GM12878 (cell line): ENCODE measurements around the gene KIF26A. TPM values are rescaled to one million over a fixed set of nuclear protein-coding genes. Genes with fewer than 3 reads are reported as not detected.

Experiments used
- ATAC-seq: fragments of 200-7000 bp; cut with Tn5 transposase; 3 replicates; pipeline ENCODE4 v1.9.1; 2020; ENCODE audit warnings: mild to moderate bottlenecking, moderate library complexity
- BruUV-seq: library from RNA; stranded (reverse); fragments of 400-500 nt; replicated peaks from 2 replicates; lab custom pipeline; 2021; lab: Mats Ljungman, UMichigan
- CTCF ChIA-PET: fragments of 300-600 bp; sonication (Branson Sonifier 250); formaldehyde crosslinking; extraction: SDS; loops from one replicate; lab custom pipeline; 2021; ENCODE audit warnings: inconsistent platforms; lab: Yijun Ruan, JAX
- POLR2A ChIA-PET: fragments of 350-600 bp; formaldehyde crosslinking; extraction: SDS; loops from one replicate; lab custom pipeline; 2021; ENCODE audit warnings: inconsistent platforms; lab: Charles Lee
- RAD21 ChIA-PET: fragments of 300-600 bp; sonication (Branson Sonifier 250); formaldehyde crosslinking; loops from one replicate; lab custom pipeline; 2023; ENCODE audit warnings: antibody characterized with exemption; ENCODE audit not compliant: unreplicated experiment; lab: Charles Lee
- SMC1A ChIA-PET: fragments of 300-600 bp; sonication (Branson Sonifier 250); formaldehyde crosslinking; loops from one replicate; lab custom pipeline; 2023; ENCODE audit not compliant: unreplicated experiment, uncharacterized antibody; lab: Charles Lee
- DNase-seq: peaks from one replicate; pipeline ENCODE4 v3.0.0-alpha.2; 2011; ENCODE audit warnings: low read depth, low spot score
- FAIRE-seq: peaks from 3 replicates; lab custom pipeline; 2011; peaks lifted over from hg19 to GRCh38; lab: Jason Lieb, UNC
- H2AFZ ChIP-seq: 2 replicates; pipeline ENCODE4 v1.6.0; 2011; ENCODE audit warnings: low read depth, low read length, control low read depth; ENCODE audit not compliant: control insufficient read depth
- H3K27ac ChIP-seq: 2 replicates; pipeline ENCODE4 v1.5.1; 2011; ENCODE audit warnings: control low read depth; ENCODE audit not compliant: control insufficient read depth, insufficient read depth
- H3K27me3 ChIP-seq, 2 experiments: replicated peaks in 1 of 2; 2 replicates each; pipeline versions ENCODE4 v1.6.0 to v1.6.1; 2011; ENCODE audit warnings: low read length in 1 of 2; ENCODE audit not compliant: control insufficient read depth in 2 of 2, insufficient read depth in 2 of 2
- H3K36me3 ChIP-seq, 2 experiments: 2 replicates each; pipeline ENCODE4 v1.5.1; 2011; ENCODE audit warnings: low read length in 1 of 2; ENCODE audit not compliant: control insufficient read depth in 2 of 2, insufficient read depth in 2 of 2
- H3K4me1 ChIP-seq: 2 replicates; pipeline ENCODE4 v1.6.1; 2011; ENCODE audit warnings: mild to moderate bottlenecking, low read length, moderate library complexity, mixed read lengths; ENCODE audit not compliant: control insufficient read depth, insufficient read depth
- H3K4me2 ChIP-seq: 2 replicates; pipeline ENCODE4 v1.6.0; 2011; ENCODE audit warnings: control low read depth; ENCODE audit not compliant: control insufficient read depth, insufficient read depth
- H3K4me3 ChIP-seq: fragments of 200-600 bp; sonication (generic); 2 replicates; pipeline ENCODE4 v1.5.1; 2016
- H3K79me2 ChIP-seq: 2 replicates; pipeline ENCODE4 v1.6.0; 2011; ENCODE audit warnings: low read length; ENCODE audit not compliant: control insufficient read depth, insufficient read depth
- H3K9ac ChIP-seq: 2 replicates; pipeline ENCODE4 v1.8.0; 2011; ENCODE audit warnings: low read length, control low read depth, mixed read lengths; ENCODE audit not compliant: control insufficient read depth, insufficient read depth
- H3K9me3 ChIP-seq: replicated peaks from 3 replicates; pipeline ENCODE4 v1.5.1; 2011; ENCODE audit warnings: mild to moderate bottlenecking, low read length; ENCODE audit not compliant: control insufficient read depth, insufficient read depth
- H4K20me1 ChIP-seq: 2 replicates; pipeline ENCODE4 v1.6.0; 2011; ENCODE audit not compliant: control insufficient read depth, insufficient read depth
- CHD1 ChIP-seq: IDR thresholded peaks from 2 replicates; pipeline ENCODE4 v1.6.1; 2012; ENCODE audit warnings: low read depth, low read length, improper control_type of control experiment
- EGR1 ChIP-seq, 2 experiments: IDR thresholded peaks; 1 replicate in 1 of 2; 2 replicates in 1 of 2; pipeline ENCODE4 v1.6.1; 2011 to 2012; ENCODE audit warnings: low read depth in 2 of 2, low read length in 2 of 2, borderline replicate concordance in 1 of 2, mild to moderate bottlenecking in 1 of 2, moderate library complexity in 1 of 2
- ETV6 ChIP-seq, 2 experiments: fragments of 450-650 bp in 1 of 2; IDR thresholded peaks in 1 of 2; conservative IDR thresholded peaks in 1 of 2; 2 replicates each; pipeline ENCODE4 v1.6.1; 2014; ENCODE audit warnings: antibody characterized with exemption in 1 of 2, borderline replicate concordance in 1 of 2, low read depth in 1 of 2, mild to moderate bottlenecking in 1 of 2, moderate library complexity in 1 of 2
- GATAD2B ChIP-seq: fragments of 450-650 bp; conservative IDR thresholded peaks from 2 replicates; pipeline ENCODE4 v1.6.1; 2017; ENCODE audit warnings: low read depth, mild to moderate bottlenecking, moderate library complexity
- MAX ChIP-seq: IDR thresholded peaks from 2 replicates; pipeline ENCODE4 v1.6.1; 2012; ENCODE audit warnings: low read depth, low read length, improper control_type of control experiment
- MYB ChIP-seq: fragments of 150-350 bp; IDR thresholded peaks from 2 replicates; pipeline ENCODE4 v1.6.1; 2014; ENCODE audit warnings: mild to moderate bottlenecking, low read depth, low read length, borderline replicate concordance
- NBN ChIP-seq: fragments of 450-650 bp; IDR thresholded peaks from 2 replicates; pipeline ENCODE4 v1.6.1; 2016
- NFYA ChIP-seq: IDR thresholded peaks from 2 replicates; pipeline ENCODE4 v1.6.1; 2011; ENCODE audit warnings: low read depth, mild to moderate bottlenecking, low read length, improper control_type of control experiment, borderline replicate concordance
- SRF ChIP-seq, 2 experiments: IDR thresholded peaks; 2 replicates each; pipeline ENCODE4 v1.6.1; 2011; ENCODE audit warnings: low read depth in 2 of 2, low read length in 2 of 2, mild to moderate bottlenecking in 1 of 2, moderate library complexity in 1 of 2
- TCF7 ChIP-seq: IDR thresholded peaks from 2 replicates; pipeline ENCODE4 v1.6.1; 2014; ENCODE audit warnings: antibody characterized with exemption, borderline replicate concordance
- ZBTB4 ChIP-seq: fragments of 450-650 bp; formaldehyde crosslinking; IDR thresholded peaks from 2 replicates; pipeline ENCODE4 v1.4.0; 2022; ENCODE audit warnings: mild to moderate bottlenecking, moderate library complexity
- ZSCAN29 ChIP-seq: fragments of 450-650 bp; IDR thresholded peaks from 2 replicates; pipeline ENCODE4 v1.6.1; 2017; ENCODE audit warnings: mild to moderate bottlenecking, moderate library complexity
- WGBS: methylation state at CpG from one replicate; pipeline ENCODE4 v1.1.6; 2016; ENCODE audit warnings: low lambda C conversion rate; ENCODE audit not compliant: insufficient replicate concordance, insufficient coverage; ENCODE audit errors: missing lambda C conversion rate; 5-methylcytosine and 5-hydroxymethylcytosine counted together
- in situ Hi-C: fragments of 300-500 bp; cut with MboI; formaldehyde crosslinking; loops from 9 replicates; pipeline ENCODE4 v1.14.3; 2018; ENCODE audit warnings: mixed read lengths
- intact Hi-C: fragments of 100-400 bp; cut with micrococcal nuclease; formaldehyde crosslinking; loops from one replicate; pipeline ENCODE4 v1.14.2; 2022; ENCODE audit not compliant: unreplicated experiment
- polyA plus RNA-seq, 11 experiments: library from polyadenylated mRNA; depleted of rRNA in 4 of 11; unstranded in 6 of 11; stranded (reverse) in 5 of 11; fragments of >200 nt; fragmentation: Nextera tagmentation in 4 of 11; fragmentation: Illumina TruSeq in 1 of 11; extraction: Ambion mirVana in 4 of 11; extraction: Trizol in 1 of 11; gene quantifications; 1 replicate in 1 of 11; 2 replicates in 10 of 11; pipeline versions ENCODE4 v1.2.1 to v1.2.3, GENCODE V29; 2011 to 2016; ENCODE audit warnings: inconsistent platforms in 2 of 11, missing spikeins in 2 of 11, low read depth in 1 of 11
- total RNA-seq, 4 experiments: library from RNA; depleted of rRNA in 3 of 4; stranded (reverse); fragments of >200 nt in 3 of 4; fragmentation: Illumina TruSeq in 1 of 4; extraction: Trizol in 1 of 4; gene quantifications; 2 replicates each; pipeline versions ENCODE4 v1.2.1 to v1.2.3, GENCODE V29; 2013 to 2021

KIF26A gene
- total and polyA plus RNA-seq, 10 of the 15 experiments (the other 5 are each of a cell fraction or from before 2014, with no cell fraction given): 0.05 TPM; not detected in 9

- Histone ChIP-seq H3K4me2 (no peak overlapping the region), H2AFZ (no peak overlapping the region), H3K4me3 (no peak overlapping the region), H3K4me1 (no peaks in the 10 kb centered on the region), H3K36me3 (no peaks in the 10 kb centered on the region), H3K9me3 (no peaks in the 10 kb centered on the region; the same call in 2 of the 3 replicates), H3K27me3 (peaks cover 0 to 1% of the 10 kb centered on the region in 2 experiments; a peak in 2 of 4 replicates), H4K20me1 (no peaks in the 10 kb centered on the region), H3K79me2 (no peaks in the 10 kb centered on the region), H3K27ac (no peak overlapping the region), H3K9ac (no peak overlapping the region)
- no TSS peak for BruUV-seq
- POLR2A ChIA-PET: no interaction called here
- CTCF ChIA-PET: no interaction called here
- no peak for FAIRE-seq
- intact Hi-C loops: no loop called here
- ATAC-seq: no peak
- 35% methylated on average over 16 of the region's 16 CpGs for WGBS
- SMC1A ChIA-PET: no interaction called here
- in situ Hi-C loops: loop anchor here (5.0 kb wide), 1 partner anchor 419 kb away; no protein-coding TSS in a partner anchor
- no peak for DNase-seq
- no peak for TF ChIP-seq SRF (IDR thresholded peaks at IDR 0.05; ENCODE audit: low read depth in 2 of 2, low read length in 2 of 2)
- TF ChIP-seq MAX: no peak
- RAD21 ChIA-PET: no interaction called here
These were observed 4.6 kb downstream of the KIF26A start for GRCh38 chr14:104142946-104143470.

- DNase-seq: no peak
- BruUV-seq: no TSS peak
- WGBS: 22% methylated on average over 25 of the region's 26 CpGs
- POLR2A ChIA-PET: interaction anchor here (0.5 kb wide), 1 partner anchor 99 kb away, joined by 3 read pairs; no protein-coding TSS in a partner anchor
- H3K36me3 ChIP-seq: no peaks in the 10 kb centered on the region
- H2AFZ ChIP-seq: no peak overlapping the region
- no peak overlapping the region for H3K4me3 ChIP-seq
- RAD21 ChIA-PET: no interaction called here
- in situ Hi-C loops (loop anchor here (5.0 kb wide), 1 partner anchor 419 kb away; no protein-coding TSS in a partner anchor), intact Hi-C loops (no loop called here)
- no peak overlapping the region for H3K4me2 ChIP-seq
- H3K4me1 ChIP-seq: no peaks in the 10 kb centered on the region
- no peaks in the 10 kb centered on the region for H3K9me3 ChIP-seq
- no peak overlapping the region for H3K27ac ChIP-seq
- H3K9ac ChIP-seq: no peak overlapping the region
- CTCF ChIA-PET: no interaction called here
- no peaks in the 10 kb centered on the region for H4K20me1 ChIP-seq
- H3K27me3 ChIP-seq: peaks cover 0 to 1% of the 10 kb centered on the region in 2 experiments; a peak in 2 of 4 replicates
- no peaks in the 10 kb centered on the region for H3K79me2 ChIP-seq
- no peak for ATAC-seq
- FAIRE-seq: no peak
- SMC1A ChIA-PET: no interaction called here
- no peak for TF ChIP-seq ETV6 (conservative IDR thresholded peaks at IDR 0.05 in 1 of 2, IDR thresholded peaks at IDR 0.05 in 1 of 2; ENCODE audit: borderline replicate concordance in 1 of 2, low read depth in 1 of 2)
- no peak for TF ChIP-seq CHD1
- TF ChIP-seq GATAD2B: no peak
- no peak for TF ChIP-seq TCF7
- no peak for TF ChIP-seq NBN
- TF ChIP-seq ZSCAN29: no peak
- no peak for TF ChIP-seq EGR1 (IDR thresholded peaks at IDR 0.05; ENCODE audit: borderline replicate concordance in 1 of 2, low read depth in 2 of 2, low read length in 2 of 2)
- no peak for TF ChIP-seq NFYA
- TF ChIP-seq ZBTB4 (CRISPR knock-in tag): no peak
- no peak for TF ChIP-seq MYB
These were observed 5.4 kb downstream of the KIF26A start for GRCh38 chr14:104143521-104144452.
